HG02610 (cell line): Measurements from ENCODE around the gene WDR7.

ENCODE experiments used
- ATAC-seq: cut with Tn5 transposase; IDR thresholded peaks from one replicate; pipeline ENCODE4 v1.9.1; 2021; ENCODE audit warnings: mild to moderate bottlenecking, moderate library complexity; ENCODE audit not compliant: unreplicated experiment

WDR7 gene

GRCh38 chr18:56982766-56983165, 331.6 kb downstream of the WDR7 start:
- no peak for ATAC-seq

DNA sequence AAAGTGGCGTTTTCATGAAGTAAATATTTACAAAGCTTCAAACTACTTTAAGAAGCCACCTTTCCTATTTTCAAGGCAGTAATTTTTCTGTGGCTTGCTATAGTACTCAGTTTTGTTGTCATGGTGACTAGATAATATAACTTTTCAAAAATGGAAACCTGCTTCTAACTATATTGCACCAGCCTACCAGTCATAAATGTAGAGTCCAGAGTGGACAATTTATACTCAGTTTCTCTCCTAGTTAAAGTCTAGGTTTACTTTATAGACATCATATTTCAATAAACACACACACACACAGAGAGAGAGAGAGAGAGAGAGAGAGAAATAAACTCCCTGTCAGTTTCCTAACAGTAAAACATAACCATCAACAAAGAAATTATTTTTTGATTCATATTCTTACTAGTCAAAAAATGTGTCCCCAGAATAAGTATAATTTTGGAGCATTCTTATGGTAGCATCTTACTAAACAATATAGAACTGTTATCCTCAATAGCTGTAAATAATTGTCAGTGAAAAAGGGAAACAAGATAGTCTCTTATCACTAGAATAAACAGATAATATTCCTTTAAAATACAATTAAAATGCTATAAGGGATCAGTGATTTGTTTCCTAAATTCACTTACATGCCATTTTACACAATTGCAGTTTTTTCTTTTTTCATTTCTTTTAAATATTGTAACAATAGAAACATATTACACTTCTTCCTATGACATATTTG, 332.3 kb downstream of the WDR7 start:
- no peak for ATAC-seq

GRCh38 chr18:56984731-56985130, 333.6 kb downstream of the WDR7 start:
- ATAC-seq, result no peak

DNA sequence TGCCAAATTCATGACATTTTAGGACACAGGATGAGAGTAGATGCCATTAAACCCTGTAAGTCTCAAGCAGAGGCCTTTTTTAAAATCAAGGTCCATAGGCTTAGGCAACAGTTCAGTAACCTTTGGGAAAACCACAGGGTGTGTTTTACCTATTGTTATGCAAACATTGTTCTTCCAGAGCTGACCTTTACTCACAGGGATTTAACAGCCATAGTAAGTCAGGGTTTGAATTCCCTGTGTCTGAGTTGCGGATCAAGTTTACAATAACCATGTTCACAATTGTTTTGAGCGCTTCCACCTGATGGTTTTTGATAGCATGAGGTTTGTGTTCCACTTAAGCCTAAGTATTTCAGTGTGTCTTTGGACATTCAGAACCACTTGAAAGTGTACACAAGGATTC, 335.7 kb downstream of the WDR7 start:
- ATAC-seq, result no peak

- ATAC-seq, result no peak
These were observed 336.1 kb downstream of the WDR7 start for GRCh38 chr18:56987236-56987635.

DNA sequence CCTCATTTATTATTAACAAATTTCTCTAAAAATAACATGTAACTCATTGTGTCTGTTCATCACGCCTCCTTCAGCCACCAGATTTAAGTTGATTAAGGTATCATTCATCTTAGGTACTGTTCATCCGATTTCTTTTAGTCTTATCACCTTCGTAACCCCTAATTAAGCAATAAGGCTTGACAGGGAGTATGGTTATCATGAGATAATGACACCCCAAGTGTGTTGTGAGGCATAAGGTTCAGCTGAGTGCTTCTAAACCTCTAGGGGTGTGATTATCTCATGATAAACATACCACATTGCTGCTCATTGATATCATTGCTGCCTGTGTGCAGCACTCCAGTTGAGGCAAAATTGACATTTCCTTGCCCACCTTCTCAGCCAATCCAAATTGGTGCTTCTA, 336.9 kb downstream of the WDR7 start:
- no peak for ATAC-seq

- no peak for ATAC-seq
These were observed 339.5 kb downstream of the WDR7 start for GRCh38 chr18:56990678-56991077.

GRCh38 chr18:56992777-56993176, 341.6 kb downstream of the WDR7 start:
- ATAC-seq, result no peak

- no peak for ATAC-seq
These were observed 344.5 kb downstream of the WDR7 start for GRCh38 chr18:56995579-56996188.

DNA sequence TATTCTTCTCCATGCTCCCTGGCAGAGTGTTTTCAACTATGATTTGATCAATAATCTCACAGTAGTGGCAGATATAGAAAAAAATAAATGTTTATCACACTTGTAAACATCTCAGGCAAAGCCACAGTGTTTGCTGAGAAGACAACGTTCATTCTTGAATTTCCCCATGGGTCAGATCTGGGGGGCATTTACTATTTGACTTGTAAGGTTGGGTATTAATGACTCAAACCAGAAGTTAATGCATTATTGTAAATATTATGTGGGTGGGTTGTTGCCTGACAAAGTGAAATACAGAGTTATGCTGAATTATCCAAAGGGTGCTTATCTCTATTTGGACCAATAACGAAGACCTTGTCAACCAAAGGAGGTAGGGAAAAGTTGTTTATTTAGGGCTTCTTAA, 346.0 kb downstream of the WDR7 start:
- no peak for ATAC-seq

- ATAC-seq, result no peak
These were observed 348.7 kb downstream of the WDR7 start for GRCh38 chr18:56999823-57000222.

DNA sequence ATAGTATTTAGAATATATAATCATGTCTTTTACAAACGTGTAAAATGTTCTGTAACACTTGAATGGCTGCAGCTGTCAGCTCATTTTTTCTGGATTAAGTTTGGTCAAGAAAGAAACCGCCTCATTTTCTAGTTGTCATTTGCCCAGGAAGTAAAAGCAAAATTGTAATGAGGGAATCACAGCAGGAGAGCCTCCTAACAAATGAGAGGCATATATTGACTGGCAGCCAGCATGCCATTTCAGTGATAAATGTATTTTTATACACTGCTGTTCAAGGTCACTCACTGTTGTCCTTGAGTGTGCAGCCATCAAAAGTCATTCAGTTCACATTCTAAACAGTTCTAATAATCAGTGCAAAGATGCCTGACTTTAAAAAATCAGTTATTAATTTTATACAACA, 351.5 kb downstream of the WDR7 start:
- ATAC-seq, result no peak

GRCh38 chr18:57003342-57003741, 352.2 kb downstream of the WDR7 start:
- ATAC-seq, result no peak

- peak; percentile 97 for ATAC-seq
These were observed 353.4 kb downstream of the WDR7 start for GRCh38 chr18:57004366-57005121.

DNA sequence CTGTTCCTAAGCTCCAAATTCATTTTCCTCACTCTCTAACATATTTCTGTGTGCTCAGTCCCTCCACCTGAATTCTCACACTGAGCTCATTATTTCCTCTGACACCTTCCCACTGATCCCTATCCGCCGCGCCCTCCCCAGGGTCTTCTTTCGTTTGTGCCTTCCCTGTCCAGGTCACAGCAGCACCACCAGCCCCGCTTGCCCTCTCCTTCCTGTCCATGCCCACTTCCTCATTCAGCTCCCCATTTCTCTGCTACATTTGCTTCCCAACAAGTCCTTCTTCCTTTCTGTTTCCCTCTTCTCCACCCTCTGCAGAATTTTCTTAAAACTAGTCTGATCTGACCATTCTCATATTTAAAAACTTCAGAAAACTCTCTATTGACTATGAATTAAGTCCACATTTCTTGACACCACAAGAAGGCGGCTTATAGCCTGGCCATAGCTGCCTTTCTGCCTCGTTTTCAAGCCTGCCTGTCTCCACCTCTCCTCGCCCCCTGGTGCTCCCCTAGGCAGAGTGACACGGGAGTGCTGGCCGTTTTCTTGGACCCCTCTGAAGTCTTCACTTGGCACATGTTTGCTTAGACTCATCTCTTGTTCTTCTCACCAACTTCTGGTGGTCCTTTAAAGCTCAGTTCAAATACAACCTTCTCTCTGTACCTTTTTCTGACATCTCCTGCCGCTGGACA, 357.0 kb downstream of the WDR7 start:
- no peak for ATAC-seq

DNA sequence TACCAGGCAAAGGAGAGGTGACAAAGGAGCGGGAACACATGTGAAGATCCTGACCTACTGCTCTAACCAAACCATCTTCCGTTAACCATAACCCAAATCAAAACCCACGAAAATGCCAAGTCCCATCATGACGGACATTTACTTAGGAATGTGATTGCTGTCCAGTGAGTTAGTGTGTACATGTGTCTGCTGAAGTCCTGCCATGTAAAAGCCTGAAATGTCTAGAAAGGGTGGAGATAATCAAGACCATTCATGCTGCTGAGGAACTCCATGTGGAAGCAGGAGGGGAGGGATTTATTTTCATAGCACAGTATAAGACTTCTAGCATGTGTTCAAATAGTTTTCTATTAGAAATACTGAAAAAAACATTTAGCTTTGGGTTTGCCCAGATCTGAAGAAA, 358.7 kb downstream of the WDR7 start:
- no peak for ATAC-seq

GRCh38 chr18:57014772-57015413, 363.7 kb downstream of the WDR7 start:
- no peak for ATAC-seq

DNA sequence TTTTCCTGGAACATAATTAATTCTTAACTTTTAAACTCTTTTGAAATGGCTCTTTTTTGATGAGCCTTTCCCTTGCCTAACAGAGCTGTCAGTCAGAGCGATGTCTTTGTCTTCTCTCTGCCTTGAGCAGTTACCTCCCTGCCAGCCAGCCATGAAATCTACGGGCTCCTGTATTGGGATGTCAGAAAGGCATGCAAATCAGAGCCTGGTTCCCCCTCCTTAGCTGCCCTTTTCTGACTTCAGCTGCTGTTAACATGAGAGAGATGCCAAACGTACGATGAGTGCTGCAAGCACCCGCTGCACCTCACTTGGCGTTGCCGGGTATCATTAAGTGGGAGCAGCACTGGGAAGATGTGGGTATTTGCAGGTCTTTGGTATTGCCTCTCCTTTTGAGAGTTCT, 364.3 kb downstream of the WDR7 start:
- no peak for ATAC-seq

DNA sequence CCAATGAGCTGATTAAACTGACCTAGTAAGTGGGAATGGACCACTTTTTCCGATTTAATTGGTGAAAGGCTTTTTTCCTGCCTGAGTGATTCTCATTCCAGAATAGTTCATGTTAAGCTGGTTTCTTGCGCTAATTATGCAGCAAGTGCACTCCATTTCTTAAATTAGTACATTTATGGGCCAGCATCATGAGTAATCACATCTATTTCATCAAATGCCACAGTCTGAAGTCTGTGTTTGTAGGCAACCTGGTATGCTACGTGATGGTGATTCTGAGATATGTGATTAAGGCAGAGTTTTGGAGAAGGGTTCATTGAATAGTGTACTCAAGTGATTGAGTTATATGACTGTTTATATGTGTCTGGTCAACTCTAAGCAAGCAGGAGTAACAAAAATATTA, 367.7 kb downstream of the WDR7 start:
- ATAC-seq, result no peak

GRCh38 chr18:57022716-57023115, 371.6 kb downstream of the WDR7 start:
- ATAC-seq, result no peak

DNA sequence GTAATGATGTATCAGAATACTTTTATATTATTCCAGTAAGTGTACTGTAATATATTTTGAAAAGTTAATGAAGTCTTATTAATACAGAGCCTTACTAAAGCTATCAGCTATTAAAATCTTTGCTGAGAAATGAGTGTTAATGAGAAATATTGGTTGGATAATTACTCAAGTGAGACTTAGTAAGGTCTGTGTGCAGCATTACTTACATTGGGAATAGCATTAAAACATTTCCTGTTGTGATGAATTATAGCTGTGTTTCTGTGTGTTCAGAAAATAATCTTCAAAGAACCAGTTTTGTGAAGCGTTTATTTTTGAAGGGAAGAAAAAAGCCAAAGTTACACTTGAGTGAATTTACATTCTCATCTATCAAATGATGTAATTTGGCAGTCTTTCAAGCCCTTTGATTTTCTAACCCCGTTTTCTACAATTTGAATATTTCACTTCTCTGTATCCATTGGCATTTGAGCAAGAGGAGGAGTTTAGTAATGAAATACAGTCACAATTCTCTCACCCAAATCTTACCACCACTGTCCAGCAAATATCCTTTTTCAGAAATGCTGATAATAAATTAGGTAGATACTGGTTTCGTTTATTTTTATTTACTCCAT, 372.2 kb downstream of the WDR7 start:
- peak; percentile 58 for ATAC-seq
